BLaER1 (cell line): Measurements from ENCODE around the gene PCDHA1.
"Not testable (repeated sequence)": the region's sequence is repeated elsewhere in the genome, so short reads cannot be mapped to it uniquely, and the experiment has no call there.

Experiments used
- H3K27ac ChIP-seq: shearing (Covaris generic); formaldehyde crosslinking; 2 replicates; pipeline ENCODE4 v1.8.1; 2022
- H3K27me3 ChIP-seq: shearing (Covaris generic); formaldehyde crosslinking; 2 replicates; pipeline ENCODE4 v1.8.1; 2022
- H3K36me3 ChIP-seq: shearing (Covaris generic); formaldehyde crosslinking; 2 replicates; pipeline ENCODE4 v1.8.1; 2022
- H3K4me1 ChIP-seq: shearing (Covaris generic); formaldehyde crosslinking; 2 replicates; pipeline ENCODE4 v1.8.1; 2022
- H3K4me2 ChIP-seq: shearing (Covaris generic); formaldehyde crosslinking; 2 replicates; pipeline ENCODE4 v1.8.1; 2022
- H3K4me3 ChIP-seq: shearing (Covaris generic); formaldehyde crosslinking; 2 replicates; pipeline ENCODE4 v1.8.1; 2022
- H3K9ac ChIP-seq: shearing (Covaris generic); formaldehyde crosslinking; 2 replicates; pipeline ENCODE4 v1.8.1; 2022
- H3K9me3 ChIP-seq: shearing (Covaris generic); formaldehyde crosslinking; 2 replicates; pipeline ENCODE4 v1.8.1; 2022
- H4K20me1 ChIP-seq: shearing (Covaris generic); formaldehyde crosslinking; 2 replicates; pipeline ENCODE4 v1.8.1; 2022
- Cebpa-rat ChIP-seq: shearing (Covaris generic); IDR thresholded peaks from 2 replicates; pipeline ENCODE4 v1.8.1; 2022

Gene PCDHA1

DNA sequence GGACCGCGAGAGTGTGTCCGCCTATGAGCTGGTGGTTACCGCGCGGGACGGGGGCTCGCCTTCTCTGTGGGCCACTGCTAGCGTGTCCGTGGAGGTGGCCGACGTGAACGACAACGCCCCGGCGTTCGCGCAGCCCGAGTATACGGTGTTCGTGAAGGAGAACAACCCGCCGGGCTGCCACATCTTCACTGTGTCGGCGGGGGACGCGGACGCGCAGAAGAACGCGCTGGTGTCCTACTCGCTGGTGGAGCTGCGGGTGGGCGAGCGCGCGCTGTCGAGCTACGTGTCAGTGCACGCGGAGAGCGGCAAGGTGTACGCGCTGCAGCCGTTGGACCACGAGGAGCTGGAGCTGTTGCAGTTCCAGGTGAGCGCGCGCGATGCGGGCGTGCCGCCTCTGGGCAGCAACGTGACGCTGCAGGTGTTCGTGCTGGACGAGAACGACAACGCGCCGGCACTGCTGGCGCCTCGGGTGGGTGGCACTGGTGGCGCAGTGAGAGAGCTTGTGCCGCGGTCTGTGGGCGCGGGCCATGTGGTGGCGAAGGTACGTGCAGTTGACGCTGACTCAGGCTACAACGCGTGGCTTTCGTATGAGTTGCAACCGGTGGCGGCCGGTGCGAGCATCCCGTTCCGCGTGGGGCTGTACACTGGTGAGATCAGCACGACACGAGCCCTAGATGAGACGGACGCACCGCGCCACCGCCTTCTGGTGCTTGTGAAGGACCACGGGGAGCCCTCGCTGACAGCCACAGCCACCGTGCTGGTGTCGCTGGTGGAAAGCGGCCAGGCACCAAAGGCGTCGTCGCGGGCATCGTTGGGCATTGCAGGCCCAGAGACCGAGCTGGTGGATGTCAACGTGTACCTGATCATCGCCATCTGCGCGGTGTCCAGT, 49.9 kb downstream of the PCDHA1 start:
- H4K20me1 ChIP-seq, result no peaks in the 10 kb centered on the region
- H3K27ac ChIP-seq, result no peak overlapping the region
- H3K27me3 ChIP-seq, result no peaks in the 10 kb centered on the region
- no peak overlapping the region for H3K9ac ChIP-seq
- H3K9me3 ChIP-seq, result peaks cover 21% of the 10 kb centered on the region
- H3K4me3 ChIP-seq, result no peak overlapping the region
- no peak overlapping the region for H3K4me2 ChIP-seq
- H3K36me3 ChIP-seq, result no peaks in the 10 kb centered on the region
- no peaks in the 10 kb centered on the region for H3K4me1 ChIP-seq
- no peak for TF ChIP-seq Cebpa-rat

DNA sequence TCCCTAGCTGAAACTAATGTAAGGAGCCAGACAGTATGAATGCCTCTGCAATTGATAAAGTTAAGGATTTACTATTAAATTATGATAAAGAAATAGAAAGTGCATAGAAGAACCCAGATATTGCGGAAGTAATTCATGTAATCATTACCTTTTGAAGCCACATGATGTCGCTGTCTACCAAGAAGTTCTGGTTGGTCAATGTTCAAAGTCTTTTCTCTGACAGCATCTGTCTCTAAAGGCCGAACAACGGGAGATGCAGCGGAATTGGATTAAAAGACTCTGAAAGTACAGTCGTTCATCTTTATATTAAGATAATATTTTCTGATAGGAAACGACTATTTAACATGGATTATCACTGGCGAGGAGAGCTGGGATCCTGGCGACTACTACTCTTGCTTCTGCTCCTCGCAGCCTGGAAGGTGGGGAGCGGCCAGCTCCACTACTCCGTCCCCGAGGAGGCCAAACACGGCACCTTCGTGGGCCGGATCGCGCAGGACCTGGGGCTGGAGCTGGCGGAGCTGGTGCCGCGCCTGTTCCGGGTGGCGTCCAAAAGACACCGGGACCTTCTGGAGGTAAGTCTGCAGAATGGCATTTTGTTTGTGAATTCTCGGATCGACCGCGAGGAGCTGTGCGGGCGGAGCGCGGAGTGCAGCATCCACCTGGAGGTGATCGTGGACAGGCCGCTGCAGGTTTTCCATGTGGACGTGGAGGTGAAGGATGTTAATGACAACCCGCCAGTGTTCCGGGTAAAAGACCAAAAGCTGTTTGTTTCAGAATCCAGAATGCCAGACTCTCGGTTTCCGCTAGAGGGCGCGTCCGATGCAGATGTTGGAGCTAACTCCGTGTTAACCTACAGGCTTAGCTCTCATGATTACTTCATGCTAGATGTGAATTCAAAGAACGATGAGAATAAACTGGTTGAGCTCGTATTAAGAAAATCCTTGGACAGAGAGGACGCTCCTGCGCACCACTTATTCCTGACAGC, 55.3 kb downstream of the PCDHA1 start, which contains the start of gene PCDHA8:
Gene PCDHA8 (plus strand): TSS at position 210 of the 985 bp plus-strand sequence. CDS start 135 bp downstream, at position 345.
- Histone ChIP-seq H3K4me2 (no peak within 1 kb of the TSS), H3K4me3 (no peak within 1 kb of the TSS)

DNA sequence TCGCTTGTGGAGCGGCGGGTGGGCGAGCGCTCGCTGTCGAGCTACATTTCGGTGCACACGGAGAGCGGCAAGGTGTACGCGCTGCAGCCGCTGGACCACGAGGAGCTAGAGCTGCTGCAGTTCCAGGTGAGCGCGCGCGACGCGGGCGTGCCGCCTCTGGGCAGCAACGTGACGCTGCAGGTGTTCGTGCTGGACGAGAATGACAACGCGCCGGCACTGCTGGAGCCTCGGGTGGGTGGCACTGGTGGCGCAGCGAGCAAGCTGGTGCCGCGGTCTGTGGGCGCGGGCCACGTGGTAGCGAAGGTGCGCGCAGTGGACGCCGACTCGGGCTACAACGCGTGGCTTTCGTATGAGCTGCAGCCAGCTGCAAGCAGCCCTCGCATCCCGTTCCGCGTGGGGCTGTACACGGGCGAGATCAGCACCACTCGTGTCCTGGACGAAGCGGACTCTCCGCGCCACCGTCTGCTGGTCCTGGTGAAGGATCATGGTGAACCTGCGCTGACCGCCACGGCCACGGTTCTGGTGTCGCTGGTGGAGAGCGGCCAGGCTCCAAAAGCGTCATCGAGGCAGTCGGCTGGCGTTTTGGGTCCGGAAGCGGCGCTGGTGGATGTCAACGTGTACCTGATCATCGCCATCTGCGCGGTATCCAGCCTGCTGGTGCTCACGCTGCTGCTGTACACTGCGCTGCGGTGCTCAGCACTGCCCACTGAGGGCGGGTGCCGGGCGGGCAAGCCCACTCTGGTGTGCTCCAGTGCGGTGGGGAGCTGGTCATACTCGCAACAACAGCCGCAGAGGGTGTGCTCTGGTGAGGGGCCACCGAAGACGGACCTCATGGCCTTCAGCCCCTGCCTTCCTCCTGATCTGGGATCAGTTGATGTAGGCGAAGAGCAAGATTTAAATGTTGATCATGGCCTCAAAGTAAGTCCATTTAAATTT, 57.1 kb downstream of the PCDHA1 start:
- Histone ChIP-seq H3K27ac (no peak overlapping the region), H3K9ac (no peak overlapping the region)

More for the DNA sequence above, 55.3 kb downstream of the PCDHA1 start, which contains the start of gene PCDHA8:
- no peaks in the 10 kb centered on the region for H3K27me3 ChIP-seq
- no peak for TF ChIP-seq Cebpa-rat
- H3K9ac ChIP-seq, result no peak within 1 kb of the TSS
- peaks cover 21% of the 10 kb centered on the region for H3K9me3 ChIP-seq
- no peak within 1 kb of the TSS for H3K27ac ChIP-seq
- no peaks in the 10 kb centered on the region for H3K36me3 ChIP-seq
- H4K20me1 ChIP-seq, result no peaks in the 10 kb centered on the region
- H3K4me1 ChIP-seq, result no peaks in the 10 kb centered on the region

DNA sequence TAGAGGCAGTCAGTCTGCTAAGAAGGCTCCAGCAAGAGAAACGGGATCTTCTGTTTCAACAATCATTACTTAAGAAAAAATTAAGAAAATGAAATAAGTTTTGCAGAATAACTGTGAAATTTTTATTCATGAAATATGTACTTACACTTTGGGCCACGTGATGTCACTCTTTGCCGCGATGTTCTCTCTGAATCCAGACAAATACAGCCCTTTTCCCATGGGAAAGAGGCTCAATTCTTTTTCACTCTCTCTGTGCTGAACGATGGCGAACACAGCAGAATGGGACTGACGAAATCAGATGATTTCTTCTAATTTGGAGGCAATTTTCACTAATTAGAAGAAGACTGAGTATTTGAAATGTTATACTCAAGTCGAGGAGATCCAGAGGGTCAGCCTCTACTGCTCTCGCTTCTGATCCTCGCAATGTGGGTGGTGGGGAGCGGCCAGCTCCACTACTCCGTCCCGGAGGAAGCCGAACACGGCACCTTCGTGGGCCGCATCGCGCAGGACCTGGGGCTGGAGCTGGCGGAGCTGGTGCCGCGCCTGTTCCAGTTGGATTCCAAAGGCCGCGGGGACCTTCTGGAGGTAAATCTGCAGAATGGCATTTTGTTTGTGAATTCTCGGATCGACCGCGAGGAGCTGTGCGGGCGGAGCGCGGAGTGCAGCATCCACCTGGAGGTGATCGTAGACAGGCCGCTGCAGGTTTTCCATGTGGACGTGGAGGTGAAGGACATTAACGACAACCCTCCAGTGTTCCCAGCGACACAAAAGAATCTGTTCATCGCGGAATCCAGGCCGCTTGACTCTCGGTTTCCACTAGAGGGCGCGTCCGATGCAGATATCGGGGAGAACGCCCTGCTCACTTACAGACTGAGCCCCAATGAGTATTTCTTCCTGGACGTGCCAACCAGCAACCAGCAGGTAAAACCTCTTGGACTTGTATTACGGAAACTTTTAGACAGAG, 62.5 kb downstream of the PCDHA1 start, which contains the start of gene PCDHA9:
Gene PCDHA9 (plus strand): TSS at position 244 of the 964 bp plus-strand sequence. CDS start 114 bp downstream, at position 358.
- H4K20me1 ChIP-seq, H3K36me3 ChIP-seq: not testable (repeated sequence)

More for the DNA sequence above, 57.1 kb downstream of the PCDHA1 start:
- Histone ChIP-seq H3K27me3 (no peaks in the 10 kb centered on the region), H4K20me1 (no peaks in the 10 kb centered on the region), H3K4me2 (no peak overlapping the region), H3K36me3 (no peaks in the 10 kb centered on the region), H3K4me3 (no peak overlapping the region), H3K4me1 (no peaks in the 10 kb centered on the region), H3K9me3 (peaks cover 20% of the 10 kb centered on the region)
- no peak for TF ChIP-seq Cebpa-rat

DNA sequence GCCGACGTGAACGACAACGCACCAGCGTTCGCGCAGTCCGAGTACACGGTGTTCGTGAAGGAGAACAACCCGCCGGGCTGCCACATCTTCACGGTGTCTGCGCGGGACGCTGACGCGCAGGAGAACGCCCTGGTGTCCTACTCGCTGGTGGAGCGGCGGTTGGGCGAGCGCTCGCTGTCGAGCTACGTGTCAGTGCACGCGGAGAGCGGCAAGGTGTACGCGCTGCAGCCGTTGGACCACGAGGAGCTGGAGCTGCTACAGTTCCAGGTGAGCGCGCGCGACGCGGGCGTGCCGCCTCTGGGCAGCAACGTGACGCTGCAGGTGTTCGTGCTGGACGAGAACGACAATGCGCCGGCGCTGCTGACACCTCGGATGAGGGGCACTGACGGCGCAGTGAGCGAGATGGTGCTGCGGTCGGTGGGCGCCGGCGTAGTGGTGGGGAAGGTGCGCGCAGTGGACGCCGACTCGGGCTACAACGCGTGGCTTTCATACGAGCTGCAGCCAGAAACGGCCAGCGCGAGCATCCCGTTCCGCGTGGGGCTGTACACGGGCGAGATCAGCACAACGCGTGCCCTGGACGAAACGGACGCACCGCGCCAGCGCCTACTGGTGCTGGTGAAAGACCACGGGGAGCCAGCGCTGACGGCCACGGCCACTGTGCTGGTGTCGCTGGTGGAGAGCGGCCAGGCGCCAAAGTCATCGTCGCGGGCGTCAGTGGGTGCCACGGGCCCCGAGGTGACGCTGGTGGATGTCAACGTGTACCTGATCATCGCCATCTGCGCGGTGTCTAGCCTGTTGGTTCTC, 64.1 kb downstream of the PCDHA1 start:
- not testable (repeated sequence) for H3K4me1 ChIP-seq, H3K36me3 ChIP-seq, H4K20me1 ChIP-seq, H3K4me2 ChIP-seq, H3K27me3 ChIP-seq, H3K9ac ChIP-seq, H3K27ac ChIP-seq, H3K4me3 ChIP-seq
- H3K9me3 ChIP-seq, result peaks cover 23% of the 10 kb centered on the region

More for the DNA sequence above, 62.5 kb downstream of the PCDHA1 start, which contains the start of gene PCDHA9:
- H3K9me3 ChIP-seq, result peaks cover 24% of the 10 kb centered on the region
- H3K27me3 ChIP-seq, H3K9ac ChIP-seq, H3K4me1 ChIP-seq, H3K4me2 ChIP-seq, H3K27ac ChIP-seq, H3K4me3 ChIP-seq: not testable (repeated sequence)

DNA sequence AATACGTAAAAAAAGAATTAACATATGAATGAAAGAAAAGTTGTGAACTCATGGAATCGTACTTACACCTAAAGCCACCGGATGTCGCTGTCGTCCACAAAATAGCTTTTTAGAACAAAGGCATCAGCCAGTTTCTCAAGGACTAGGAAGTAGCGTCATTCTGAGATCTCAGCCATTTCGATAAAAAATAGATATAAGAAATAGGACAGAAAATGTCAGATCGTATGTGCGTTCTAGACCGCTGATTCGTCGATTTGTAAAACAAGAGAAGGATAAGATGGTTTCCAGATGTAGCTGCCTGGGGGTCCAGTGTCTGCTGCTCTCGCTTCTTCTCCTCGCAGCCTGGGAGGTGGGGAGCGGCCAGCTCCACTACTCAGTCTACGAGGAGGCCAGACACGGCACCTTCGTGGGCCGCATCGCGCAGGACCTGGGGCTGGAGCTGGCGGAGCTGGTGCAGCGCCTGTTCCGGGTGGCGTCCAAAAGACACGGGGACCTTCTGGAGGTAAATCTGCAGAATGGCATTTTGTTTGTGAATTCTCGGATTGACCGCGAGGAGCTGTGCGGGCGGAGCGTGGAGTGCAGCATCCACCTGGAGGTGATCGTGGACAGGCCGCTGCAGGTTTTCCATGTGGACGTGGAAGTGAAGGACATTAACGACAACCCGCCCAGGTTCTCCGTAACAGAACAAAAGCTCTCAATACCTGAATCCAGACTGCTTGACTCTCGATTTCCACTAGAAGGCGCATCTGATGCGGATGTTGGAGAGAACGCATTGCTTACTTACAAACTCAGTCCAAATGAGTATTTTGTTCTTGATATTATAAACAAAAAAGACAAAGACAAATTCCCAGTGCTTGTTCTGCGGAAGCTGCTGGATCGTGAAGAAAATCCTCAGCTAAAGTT, 70.1 kb downstream of the PCDHA1 start, which contains the start of gene PCDHA10:
Gene PCDHA10 (plus strand): TSS at position 126 of the 903 bp plus-strand sequence. CDS start 152 bp downstream, at position 278.
- H4K20me1 ChIP-seq, result no peaks in the 10 kb centered on the region
- H3K4me2 ChIP-seq, result no peak within 1 kb of the TSS
- no peak within 1 kb of the TSS for H3K4me3 ChIP-seq
- H3K4me1 ChIP-seq, result no peaks in the 10 kb centered on the region
- peaks cover 26% of the 10 kb centered on the region for H3K9me3 ChIP-seq
- H3K27ac ChIP-seq, result no peak within 1 kb of the TSS
- no peaks in the 10 kb centered on the region for H3K27me3 ChIP-seq
- H3K36me3 ChIP-seq, result no peaks in the 10 kb centered on the region
- no peak for TF ChIP-seq Cebpa-rat
- no peak within 1 kb of the TSS for H3K9ac ChIP-seq
